Parietal lobe (tissue), 2 donors: Measurements from ENCODE around the gene PPME1. TPM values are rescaled to one million over a fixed set of nuclear protein-coding genes. Genes with fewer than 3 reads are reported as not detected.

Source experiments
- small RNA-seq: library from RNA; depleted of rRNA; stranded (forward); fragments of <200 nt; gene quantifications from one replicate; pipeline ENCODE3, GENCODE V24; 2014; ENCODE audit warnings: low replicate concordance
- total RNA-seq: library from RNA; depleted of rRNA; stranded (reverse); fragments of >200 nt; gene quantifications from one replicate; pipeline ENCODE4 v1.2.3, GENCODE V29; 2014

Gene PPME1
- 61.0 TPM for total RNA-seq

GRCh38 chr11:74170694-74171629, at the start of gene PPME1, which contains the start of gene C2CD3:
Gene PPME1 (plus strand): TSS chr11:74171289. CDS start chr11:74171422, 133 bp downstream.
Gene C2CD3 (minus strand): TSS chr11:74171002. CDS start chr11:74170792, 210 bp downstream.

Small RNAs within 50 kb of the gene (small RNA-seq; reads per million reads assigned to genes)
- not detected for gene AP002392.1
- gene RF00409, result not detected

Other genes with a start within 250 kb of the PPME1 start
- gene DNAJB13, start 220.3 kb upstream of the PPME1 start, total RNA-seq, result 1.3 TPM
- gene UCP2, start 188.4 kb upstream of the PPME1 start, total RNA-seq, result 12.8 TPM
- 6.3 TPM for gene UCP3, start 162.2 kb upstream of the PPME1 start, total RNA-seq
- 52.6 TPM for gene C2CD3, start 287 bp upstream of the PPME1 start, total RNA-seq
- not detected for gene P4HA3, start 140.4 kb downstream of the PPME1 start, total RNA-seq
- gene PGM2L1, start 227.1 kb downstream of the PPME1 start, total RNA-seq, result 133 TPM